Measurements from ENCODE around the gene SERPINB12.

DNA sequence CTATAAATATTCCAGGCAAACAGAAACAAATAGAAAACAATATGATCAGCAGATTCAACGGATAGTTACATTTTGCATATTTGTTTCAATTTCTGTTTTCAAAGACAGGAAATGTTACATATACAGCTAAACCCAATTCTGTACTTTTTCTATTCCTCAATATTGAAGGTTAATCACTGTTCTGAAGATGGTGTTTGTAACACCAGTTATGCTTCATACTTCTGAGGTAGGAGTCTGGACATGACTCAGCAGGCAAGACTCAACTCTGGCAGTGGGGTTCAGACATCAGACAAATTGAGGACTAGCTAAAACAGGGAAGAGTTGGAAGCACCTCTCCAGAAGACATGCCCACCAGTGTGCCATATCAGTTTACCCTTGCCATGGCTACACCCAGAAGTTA lies 61.6 kb downstream of the SERPINB12 start:
- no peak for TF ChIP-seq EP300 (IDR thresholded peaks at IDR 0.05; ENCODE audit: borderline replicate concordance)
- TF ChIP-seq CEBPB (IDR thresholded peaks at IDR 0.05): no peak
- TF ChIP-seq, protein P1, sequence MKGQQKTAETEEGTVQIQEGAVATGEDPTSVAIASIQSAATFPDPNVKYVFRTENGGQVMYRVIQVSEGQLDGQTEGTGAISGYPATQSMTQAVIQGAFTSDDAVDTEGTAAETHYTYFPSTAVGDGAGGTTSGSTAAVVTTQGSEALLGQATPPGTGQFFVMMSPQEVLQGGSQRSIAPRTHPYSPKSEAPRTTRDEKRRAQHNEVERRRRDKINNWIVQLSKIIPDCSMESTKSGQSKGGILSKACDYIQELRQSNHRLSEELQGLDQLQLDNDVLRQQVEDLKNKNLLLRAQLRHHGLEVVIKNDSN (IDR thresholded peaks at IDR 0.05): no peak
- no peak for TF ChIP-seq TEAD4 (IDR thresholded peaks at IDR 0.05)
- TF ChIP-seq TAF1 (IDR thresholded peaks at IDR 0.05; ENCODE audit: low read depth): no peak
- no peak for TF ChIP-seq RAD21 (IDR thresholded peaks at IDR 0.05; ENCODE audit: low read depth)
- TF ChIP-seq FOXM1 (IDR thresholded peaks at IDR 0.05; ENCODE audit: borderline replicate concordance, low read depth): no peak
- no peak for TF ChIP-seq MAX (IDR thresholded peaks at IDR 0.05)
- TF ChIP-seq NFIC (IDR thresholded peaks at IDR 0.05): no peak
- TF ChIP-seq REST (IDR thresholded peaks at IDR 0.05; ENCODE audit: low read depth): no peak
- TF ChIP-seq YY1 (IDR thresholded peaks at IDR 0.05; ENCODE audit: low read depth): no peak
- TF ChIP-seq CREB1 (IDR thresholded peaks at IDR 0.05; ENCODE audit: low read depth): no peak

All from Ishikawa (cell line).